ENCODE results near the gene TNNT3.

DNA sequence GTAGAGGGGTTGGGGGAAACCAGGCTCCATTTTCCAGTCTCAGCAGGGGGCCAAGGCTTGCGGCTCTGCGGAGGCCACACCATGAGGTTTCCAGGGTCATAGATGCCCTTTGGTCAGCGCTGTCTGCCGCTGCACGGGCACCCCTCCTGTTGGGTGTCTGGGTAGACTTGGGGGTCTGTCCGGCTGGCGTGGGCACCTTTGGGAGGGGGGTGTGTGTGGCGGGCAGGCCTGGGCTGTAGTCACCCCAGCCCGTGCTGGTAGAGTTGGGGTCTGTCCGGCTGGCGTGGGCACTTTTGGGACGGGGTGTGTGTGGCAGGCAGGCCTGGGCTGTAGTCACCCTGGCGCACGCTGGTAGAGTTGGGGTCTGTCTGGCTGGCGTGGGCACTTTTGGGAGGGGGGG, 48.0 kb upstream of the TNNT3 start:
- TF ChIP-seq, protein P1, sequence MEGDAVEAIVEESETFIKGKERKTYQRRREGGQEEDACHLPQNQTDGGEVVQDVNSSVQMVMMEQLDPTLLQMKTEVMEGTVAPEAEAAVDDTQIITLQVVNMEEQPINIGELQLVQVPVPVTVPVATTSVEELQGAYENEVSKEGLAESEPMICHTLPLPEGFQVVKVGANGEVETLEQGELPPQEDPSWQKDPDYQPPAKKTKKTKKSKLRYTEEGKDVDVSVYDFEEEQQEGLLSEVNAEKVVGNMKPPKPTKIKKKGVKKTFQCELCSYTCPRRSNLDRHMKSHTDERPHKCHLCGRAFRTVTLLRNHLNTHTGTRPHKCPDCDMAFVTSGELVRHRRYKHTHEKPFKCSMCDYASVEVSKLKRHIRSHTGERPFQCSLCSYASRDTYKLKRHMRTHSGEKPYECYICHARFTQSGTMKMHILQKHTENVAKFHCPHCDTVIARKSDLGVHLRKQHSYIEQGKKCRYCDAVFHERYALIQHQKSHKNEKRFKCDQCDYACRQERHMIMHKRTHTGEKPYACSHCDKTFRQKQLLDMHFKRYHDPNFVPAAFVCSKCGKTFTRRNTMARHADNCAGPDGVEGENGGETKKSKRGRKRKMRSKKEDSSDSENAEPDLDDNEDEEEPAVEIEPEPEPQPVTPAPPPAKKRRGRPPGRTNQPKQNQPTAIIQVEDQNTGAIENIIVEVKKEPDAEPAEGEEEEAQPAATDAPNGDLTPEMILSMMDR (IDR thresholded peaks at IDR 0.05; ENCODE audit: insufficient read depth, low read length) = no peak
- no peak for TF ChIP-seq POLR2AphosphoS5 (IDR thresholded peaks at IDR 0.05; ENCODE audit: low read depth)
- TF ChIP-seq, protein P2, sequence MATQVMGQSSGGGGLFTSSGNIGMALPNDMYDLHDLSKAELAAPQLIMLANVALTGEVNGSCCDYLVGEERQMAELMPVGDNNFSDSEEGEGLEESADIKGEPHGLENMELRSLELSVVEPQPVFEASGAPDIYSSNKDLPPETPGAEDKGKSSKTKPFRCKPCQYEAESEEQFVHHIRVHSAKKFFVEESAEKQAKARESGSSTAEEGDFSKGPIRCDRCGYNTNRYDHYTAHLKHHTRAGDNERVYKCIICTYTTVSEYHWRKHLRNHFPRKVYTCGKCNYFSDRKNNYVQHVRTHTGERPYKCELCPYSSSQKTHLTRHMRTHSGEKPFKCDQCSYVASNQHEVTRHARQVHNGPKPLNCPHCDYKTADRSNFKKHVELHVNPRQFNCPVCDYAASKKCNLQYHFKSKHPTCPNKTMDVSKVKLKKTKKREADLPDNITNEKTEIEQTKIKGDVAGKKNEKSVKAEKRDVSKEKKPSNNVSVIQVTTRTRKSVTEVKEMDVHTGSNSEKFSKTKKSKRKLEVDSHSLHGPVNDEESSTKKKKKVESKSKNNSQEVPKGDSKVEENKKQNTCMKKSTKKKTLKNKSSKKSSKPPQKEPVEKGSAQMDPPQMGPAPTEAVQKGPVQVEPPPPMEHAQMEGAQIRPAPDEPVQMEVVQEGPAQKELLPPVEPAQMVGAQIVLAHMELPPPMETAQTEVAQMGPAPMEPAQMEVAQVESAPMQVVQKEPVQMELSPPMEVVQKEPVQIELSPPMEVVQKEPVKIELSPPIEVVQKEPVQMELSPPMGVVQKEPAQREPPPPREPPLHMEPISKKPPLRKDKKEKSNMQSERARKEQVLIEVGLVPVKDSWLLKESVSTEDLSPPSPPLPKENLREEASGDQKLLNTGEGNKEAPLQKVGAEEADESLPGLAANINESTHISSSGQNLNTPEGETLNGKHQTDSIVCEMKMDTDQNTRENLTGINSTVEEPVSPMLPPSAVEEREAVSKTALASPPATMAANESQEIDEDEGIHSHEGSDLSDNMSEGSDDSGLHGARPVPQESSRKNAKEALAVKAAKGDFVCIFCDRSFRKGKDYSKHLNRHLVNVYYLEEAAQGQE (IDR thresholded peaks at IDR 0.05; ENCODE audit: insufficient replicate concordance, low read depth) = no peak
